ENCODE measurements around the gene IL31. TPM values are rescaled to one million over a fixed set of nuclear protein-coding genes. Genes with fewer than 3 reads are reported as not detected.

IL31 gene
- total RNA-seq, 2 experiments from 2014 or later, result not detected

DNA sequence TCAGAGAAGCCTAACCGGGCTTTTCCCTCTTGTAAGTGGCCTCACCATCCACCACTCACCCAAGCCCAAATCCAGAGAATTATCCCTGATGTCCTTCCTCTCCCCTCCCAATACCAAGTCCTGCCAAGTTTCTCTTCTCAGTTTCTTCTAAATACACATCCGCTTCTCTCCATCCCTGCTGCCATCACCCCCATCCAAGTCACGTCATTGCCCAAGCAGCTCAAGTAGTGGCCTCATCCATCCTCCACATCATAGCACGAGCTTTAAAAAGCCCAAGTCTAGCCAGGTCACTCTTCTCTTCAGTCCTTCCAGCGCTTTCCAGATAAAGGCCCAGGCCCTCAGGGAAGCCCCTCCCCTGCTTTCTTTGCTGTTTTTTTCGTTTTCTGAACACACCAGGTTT is 25.4 kb downstream of the IL31 start:
- Histone ChIP-seq H3K4me3 (ENCODE audit: low read depth, low read length, poor library complexity, severe bottlenecking) (no peak overlapping the region), H3K4me2 (ENCODE audit: low read length) (no peak overlapping the region), H3K9me2 (ENCODE audit: insufficient read depth, low read length) (no peaks in the 10 kb centered on the region), H3K27ac (ENCODE audit: low read depth, low read length, poor library complexity, severe bottlenecking) (no peak overlapping the region), H2AFZ (ENCODE audit: low read length) (no peak overlapping the region), H3K36me3 (ENCODE audit: insufficient read depth, low read length) (no peaks in the 10 kb centered on the region), H3K9me3 (ENCODE audit: low read length) (no peaks in the 10 kb centered on the region), H3K4me1 (ENCODE audit: insufficient read depth, low read length, poor library complexity, severe bottlenecking) (no peaks in the 10 kb centered on the region), H3K79me2 (ENCODE audit: insufficient read depth, low read depth, low read length) (no peaks in the 10 kb centered on the region), H4K20me1 (ENCODE audit: insufficient read depth, low read length) (no peaks in the 10 kb centered on the region)
- intact Hi-C loops (cut with micrococcal nuclease; ENCODE audit: unreplicated experiment), result no loop called here
- no TSS peak for BruUV-seq (replicated peaks)
- no peak for TF ChIP-seq EZH2phosphoT487 (IDR thresholded peaks at IDR 0.05; ENCODE audit: borderline replicate concordance, low read depth, low read length)
- TF ChIP-seq, protein P1, sequence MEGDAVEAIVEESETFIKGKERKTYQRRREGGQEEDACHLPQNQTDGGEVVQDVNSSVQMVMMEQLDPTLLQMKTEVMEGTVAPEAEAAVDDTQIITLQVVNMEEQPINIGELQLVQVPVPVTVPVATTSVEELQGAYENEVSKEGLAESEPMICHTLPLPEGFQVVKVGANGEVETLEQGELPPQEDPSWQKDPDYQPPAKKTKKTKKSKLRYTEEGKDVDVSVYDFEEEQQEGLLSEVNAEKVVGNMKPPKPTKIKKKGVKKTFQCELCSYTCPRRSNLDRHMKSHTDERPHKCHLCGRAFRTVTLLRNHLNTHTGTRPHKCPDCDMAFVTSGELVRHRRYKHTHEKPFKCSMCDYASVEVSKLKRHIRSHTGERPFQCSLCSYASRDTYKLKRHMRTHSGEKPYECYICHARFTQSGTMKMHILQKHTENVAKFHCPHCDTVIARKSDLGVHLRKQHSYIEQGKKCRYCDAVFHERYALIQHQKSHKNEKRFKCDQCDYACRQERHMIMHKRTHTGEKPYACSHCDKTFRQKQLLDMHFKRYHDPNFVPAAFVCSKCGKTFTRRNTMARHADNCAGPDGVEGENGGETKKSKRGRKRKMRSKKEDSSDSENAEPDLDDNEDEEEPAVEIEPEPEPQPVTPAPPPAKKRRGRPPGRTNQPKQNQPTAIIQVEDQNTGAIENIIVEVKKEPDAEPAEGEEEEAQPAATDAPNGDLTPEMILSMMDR (conservative IDR thresholded peaks at IDR 0.05; ENCODE audit: low read length), result no peak
- DNase-seq (ENCODE audit: low spot score), result no peak
- ChIA-PET POLR2A (interaction anchor here (0.6 kb wide), 1 partner anchor 211 kb away, joined by 4 read pairs; no protein-coding TSS in a partner anchor), CTCF (ENCODE audit: unreplicated experiment) (no interaction called here)

DNA sequence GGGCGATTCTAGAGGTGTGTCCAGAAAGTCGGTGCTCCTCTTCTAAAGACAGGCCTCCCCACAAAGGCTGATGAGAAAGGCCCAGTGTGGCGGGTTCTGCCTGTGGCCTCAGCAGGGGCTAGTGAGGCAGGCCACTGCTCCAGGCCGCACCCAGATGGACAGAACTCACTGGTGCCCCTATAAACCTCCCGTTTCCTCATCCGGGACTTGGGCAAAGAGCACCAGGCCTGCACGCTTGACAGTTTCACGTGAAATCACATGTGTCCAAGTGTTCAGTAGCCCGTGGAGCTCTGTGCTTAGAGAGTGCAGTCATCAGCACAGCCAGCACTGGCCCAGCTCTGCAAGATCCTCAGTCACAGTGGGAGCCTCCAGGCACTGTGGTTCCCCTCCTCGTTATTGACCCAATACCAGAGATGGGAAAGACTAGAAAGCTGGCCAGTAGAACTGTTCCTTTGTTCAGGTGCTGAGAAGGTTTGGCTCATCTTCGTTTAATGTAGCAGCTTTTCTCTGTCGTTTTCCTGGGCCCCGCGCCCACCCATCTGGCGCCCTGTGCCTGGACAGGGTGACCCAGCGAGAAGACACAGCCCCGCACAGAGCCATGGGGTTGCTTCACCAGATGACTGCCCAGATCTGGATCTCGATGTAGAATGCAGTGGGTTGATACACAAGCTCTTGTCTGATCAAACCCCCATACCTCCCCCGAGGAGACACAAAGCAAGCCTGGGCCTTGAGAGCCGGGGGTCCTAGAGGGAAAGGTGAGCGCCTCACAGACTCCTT is 26.3 kb downstream of the IL31 start:
- ChIA-PET CTCF (ENCODE audit: unreplicated experiment) (no interaction called here), POLR2A (no interaction called here)
- BruUV-seq (replicated peaks), result no TSS peak
- Histone ChIP-seq H2AFZ (ENCODE audit: low read length) (no peak overlapping the region), H4K20me1 (ENCODE audit: insufficient read depth, low read length) (no peaks in the 10 kb centered on the region), H3K9me2 (ENCODE audit: insufficient read depth, low read length) (no peaks in the 10 kb centered on the region), H3K4me3 (ENCODE audit: low read depth, low read length, poor library complexity, severe bottlenecking) (no peak overlapping the region), H3K4me2 (ENCODE audit: low read length) (no peak overlapping the region), H3K4me1 (ENCODE audit: insufficient read depth, low read length, poor library complexity, severe bottlenecking) (no peaks in the 10 kb centered on the region), H3K9me3 (ENCODE audit: low read length) (no peaks in the 10 kb centered on the region), H3K79me2 (ENCODE audit: insufficient read depth, low read depth, low read length) (no peaks in the 10 kb centered on the region), H3K27ac (ENCODE audit: low read depth, low read length, poor library complexity, severe bottlenecking) (no peak overlapping the region), H3K36me3 (ENCODE audit: insufficient read depth, low read length) (peaks cover under 1% of the 10 kb centered on the region; the same call in 1 of the 2 replicates)
- DNase-seq (ENCODE audit: low spot score), result no peak
- intact Hi-C loops (cut with micrococcal nuclease; ENCODE audit: unreplicated experiment), result no loop called here
- TF ChIP-seq, protein P1 (conservative IDR thresholded peaks at IDR 0.05; ENCODE audit: low read length), result no peak
- no peak for TF ChIP-seq EZH2phosphoT487 (IDR thresholded peaks at IDR 0.05; ENCODE audit: borderline replicate concordance, low read depth, low read length)

All from OCI-LY7 (cell line).